Left ventricle myocardium superior (tissue), 1 donor: ENCODE data around the gene ARSI. TPM values are rescaled to one million over a fixed set of nuclear protein-coding genes. Genes with fewer than 3 reads are reported as not detected.

Experiments used
- ATAC-seq: fragments of 200-7000 bp; cut with Tn5 transposase; one replicate; pipeline ENCODE4 v1.9.1; 2020; ENCODE audit warnings: mild to moderate bottlenecking, moderate library complexity
- DNase-seq: peaks from one replicate; pipeline ENCODE4 v3.0.0-alpha.2; 2020
- intact Hi-C: fragments of 100-400 bp; cut with micrococcal nuclease; formaldehyde crosslinking; loops from one replicate; pipeline ENCODE4 v1.11.0; 2022
- long read RNA-seq: library from polyadenylated mRNA; unstranded; transcript quantifications from one replicate; pipeline ENCODE4 v2.0.0, GENCODE V29; 2021
- total RNA-seq: library from RNA; stranded (reverse); fragmentation: NEBNext Ultra II Directional; extraction: Animal tissue kit (Norgen Biotek cat#: 25700); gene quantifications from one replicate; pipeline ENCODE4 v1.2.1, GENCODE V29; 2021
- donor health status: DM: no; HTN: yes; CAD: no; lungs with severe emphysema.

Gene ARSI
- 0.25 TPM for total RNA-seq
- long read RNA-seq, partial matches to known transcripts = 0 of 1 reads
- long read RNA-seq, other reads (novel, unspliced or antisense) = 1 of 1 reads

DNA sequence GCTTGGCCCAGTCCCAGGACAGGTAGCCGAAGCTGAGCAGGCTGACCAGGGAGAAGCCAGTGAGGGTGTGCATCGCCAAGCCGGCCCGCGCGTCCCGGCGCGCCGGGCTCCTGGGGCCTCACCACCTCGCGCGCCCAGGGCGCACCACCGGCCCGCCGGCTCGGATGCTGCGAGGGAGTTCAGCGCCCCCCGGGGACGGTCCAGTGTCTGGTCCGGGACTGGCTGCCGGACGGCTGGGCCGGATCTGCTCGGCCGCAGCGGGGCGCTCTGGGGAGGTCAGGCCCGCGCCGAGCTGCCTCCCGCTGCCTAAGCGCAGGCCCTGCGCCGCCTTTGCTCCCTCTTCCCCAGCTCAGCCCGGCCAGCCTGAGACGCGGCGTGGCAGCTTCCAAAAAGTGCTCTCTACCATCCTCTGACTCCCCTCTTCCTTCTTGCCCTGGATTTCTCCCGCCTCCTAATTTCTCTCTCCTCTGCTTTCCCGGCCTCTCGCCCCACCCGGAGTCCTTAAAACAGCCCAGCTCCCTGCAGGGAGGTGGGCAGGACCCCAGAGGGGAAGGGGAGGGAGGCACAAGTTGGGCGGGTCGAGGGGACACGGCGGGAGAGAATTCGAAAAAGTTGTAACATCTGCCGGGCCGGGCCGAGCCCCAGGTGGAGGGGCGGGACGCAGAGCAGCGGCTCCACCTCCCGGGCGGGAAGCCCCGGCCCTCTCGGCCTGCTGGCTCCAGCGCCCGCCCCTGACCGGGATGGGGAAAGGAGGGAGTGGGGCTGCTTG, at the start of gene ARSI:
TSS of gene ARSI (minus strand) at position 605 of the 769 bp plus-strand sequence. CDS start at position 73, 532 bp downstream.
- intact Hi-C loops = no loop called here
- DNase-seq (peak; percentile 64), ATAC-seq (peak; percentile 82)

- DNase-seq (peak; percentile 71), ATAC-seq (peak; percentile 93)
- intact Hi-C loops = no loop called here
Observed at GRCh38 chr5:150350524-150351344, 48.0 kb upstream of the ARSI start.

GRCh38 chr5:150349681-150350275, 47.1 kb upstream of the ARSI start:
- ATAC-seq = no peak
- intact Hi-C loops = no loop called here
- no peak for DNase-seq

GRCh38 chr5:150347451-150347850, 44.7 kb upstream of the ARSI start:
- ATAC-seq = no peak
- DNase-seq = no peak
- intact Hi-C loops = no loop called here

DNA sequence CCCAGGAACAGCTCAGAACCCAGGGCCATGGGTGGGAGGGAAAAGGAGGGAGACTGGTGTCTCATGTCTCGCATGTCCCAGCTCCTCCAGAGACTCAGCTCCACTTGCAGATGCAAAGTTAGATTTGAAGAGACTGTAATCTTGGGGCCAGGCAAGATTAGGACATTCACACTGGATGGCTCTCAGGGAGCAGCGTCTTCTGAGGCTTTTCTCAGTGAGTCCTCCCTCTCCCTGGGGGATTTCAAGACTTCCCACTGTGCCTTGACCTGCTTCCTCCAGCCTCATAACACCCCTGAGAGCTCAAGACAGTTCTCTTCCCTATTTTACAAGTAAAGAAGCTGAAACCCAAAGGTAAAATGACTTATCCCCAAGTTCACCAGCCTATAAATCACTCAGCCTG, 44.3 kb upstream of the ARSI start:
- no peak for DNase-seq
- intact Hi-C loops = no loop called here
- ATAC-seq = no peak

- DNase-seq (no peak), ATAC-seq (no peak)
- intact Hi-C loops = no loop called here
Observed at GRCh38 chr5:150346592-150346991, 43.9 kb upstream of the ARSI start.

GRCh38 chr5:150345716-150346115, 43.0 kb upstream of the ARSI start:
- ATAC-seq (no peak), DNase-seq (no peak)
- intact Hi-C loops = no loop called here

DNA sequence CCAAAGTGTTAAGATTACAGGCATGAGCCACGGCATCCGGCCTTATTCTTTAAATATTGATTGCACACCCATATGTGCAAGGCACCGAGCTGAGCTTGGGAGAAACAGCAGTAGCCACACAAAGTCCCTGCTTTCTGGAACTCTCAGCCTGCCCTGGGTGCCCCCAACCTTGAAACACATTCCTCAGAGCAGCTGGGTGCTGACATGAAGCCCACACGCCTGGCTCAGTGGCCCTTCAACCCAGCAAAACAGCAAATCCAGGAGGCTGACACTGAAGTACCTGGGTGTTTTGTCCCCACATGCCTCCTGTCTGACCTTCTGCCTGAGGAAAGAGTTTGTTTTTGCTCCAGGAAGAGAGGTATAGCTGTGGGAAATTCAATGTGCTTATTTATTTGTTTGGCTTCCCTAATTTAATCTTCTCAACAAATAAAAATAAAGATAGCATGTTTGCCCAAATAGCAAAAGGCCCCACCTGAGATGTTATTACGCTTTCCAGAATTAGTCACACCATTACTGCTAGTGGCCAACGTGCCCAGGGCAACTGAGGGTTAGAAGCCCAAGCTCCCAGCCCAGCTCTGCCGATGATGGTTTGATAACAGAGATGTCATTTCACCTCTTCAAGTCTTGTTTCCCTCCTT, 41.4 kb upstream of the ARSI start:
- DNase-seq (no peak), ATAC-seq (no peak)
- intact Hi-C loops = no loop called here

GRCh38 chr5:150342583-150342982, 39.9 kb upstream of the ARSI start:
- no peak for ATAC-seq

DNA sequence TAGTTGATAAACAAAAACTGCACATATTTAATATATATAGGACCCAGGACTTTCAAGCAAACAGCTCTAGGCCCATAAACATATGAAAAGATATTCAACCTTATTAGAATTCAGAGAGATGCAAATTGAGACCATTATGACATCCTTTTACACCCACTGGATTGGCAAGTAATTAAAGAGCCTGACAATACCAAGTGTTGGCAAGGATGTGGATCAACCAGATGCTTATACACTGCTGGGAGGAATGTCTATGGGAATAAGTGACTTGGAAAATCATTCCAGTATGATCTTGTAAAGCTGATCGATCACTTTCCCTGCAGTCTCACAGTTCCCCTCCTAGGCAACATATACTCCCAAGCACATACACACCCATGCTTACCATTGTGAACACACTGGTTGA, 39.3 kb upstream of the ARSI start:
- ATAC-seq (no peak), DNase-seq (no peak)
- intact Hi-C loops = no loop called here

More at GRCh38 chr5:150342583-150342982, 39.9 kb upstream of the ARSI start:
- DNase-seq = no peak
- intact Hi-C loops = no loop called here

GRCh38 chr5:150341331-150341730, 38.6 kb upstream of the ARSI start:
- intact Hi-C loops = no loop called here
- no peak for DNase-seq
- no peak for ATAC-seq

DNA sequence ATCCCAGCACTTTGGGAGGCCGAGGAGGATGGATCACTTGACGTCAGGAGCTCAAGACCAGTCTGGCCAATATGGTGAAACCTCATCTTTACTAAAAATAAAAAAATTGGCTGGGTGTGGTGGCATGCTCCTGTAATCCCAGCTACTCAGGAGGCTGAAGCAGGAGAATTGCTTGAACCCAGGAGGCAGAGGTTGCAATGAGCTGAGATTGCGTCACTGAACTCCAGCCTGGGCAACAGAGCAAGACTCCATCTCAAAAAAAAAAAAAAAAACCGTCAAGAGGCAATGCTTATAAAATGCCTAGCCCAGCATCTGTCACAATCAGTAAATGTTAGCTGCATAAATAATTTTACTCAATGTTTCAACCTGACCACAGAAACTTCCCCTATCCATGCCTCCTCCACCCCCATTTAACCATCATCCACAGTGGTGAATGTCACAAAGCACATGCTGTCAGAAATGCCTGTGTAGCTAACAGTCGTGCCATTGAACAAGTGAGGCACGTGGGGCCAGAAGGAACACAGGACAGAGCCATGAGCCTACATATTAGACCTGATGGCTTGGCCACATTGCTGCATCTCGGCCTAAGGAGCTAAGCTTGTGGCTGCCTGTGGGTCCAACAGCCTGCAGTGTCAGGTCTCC, 38.0 kb upstream of the ARSI start:
- DNase-seq (no peak), ATAC-seq (no peak)
- intact Hi-C loops = no loop called here

DNA sequence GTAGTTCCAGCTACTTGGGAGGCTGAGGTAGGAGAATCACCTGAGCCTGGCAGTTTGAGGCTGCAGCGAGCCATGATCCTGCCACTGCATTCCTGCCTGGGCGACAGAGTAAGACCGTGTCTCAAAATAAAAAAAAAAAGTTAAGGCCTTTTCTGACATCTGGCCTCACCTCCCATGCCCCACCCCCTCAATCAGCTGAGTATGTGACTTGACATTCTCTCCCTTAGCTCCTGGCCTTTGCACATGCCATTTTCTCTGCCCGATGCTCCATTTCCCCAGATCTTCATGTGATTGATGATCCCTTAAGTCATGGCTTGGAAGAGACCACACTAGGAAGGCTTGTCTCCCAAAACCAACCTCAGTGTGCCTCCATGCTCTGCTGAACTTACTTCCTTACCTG, 37.1 kb upstream of the ARSI start:
- no peak for DNase-seq
- intact Hi-C loops = no loop called here

DNA sequence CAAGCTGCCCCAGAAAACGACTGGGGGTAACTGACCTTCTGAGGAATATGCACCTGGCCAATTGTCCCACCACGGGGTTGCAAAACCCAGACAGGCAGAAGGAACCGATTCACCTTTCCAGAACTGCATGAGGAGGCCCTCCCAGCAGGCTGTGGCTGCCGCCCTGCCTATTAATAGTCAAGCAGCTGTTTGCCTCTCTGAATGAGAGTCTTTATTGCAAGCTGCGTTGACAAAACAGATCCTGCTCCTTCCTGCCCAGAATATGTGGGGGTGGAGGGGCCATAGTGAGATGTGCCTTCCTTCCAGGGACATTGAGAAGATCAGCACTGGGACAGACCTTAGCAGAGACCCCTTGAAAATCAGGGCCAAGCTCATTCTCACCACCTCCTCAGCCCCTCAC, 36.5 kb upstream of the ARSI start:
- no peak for ATAC-seq
- DNase-seq = no peak
- intact Hi-C loops = no loop called here

More for the DNA sequence above, 37.1 kb upstream of the ARSI start:
- no peak for ATAC-seq

- no peak for DNase-seq
- intact Hi-C loops = no loop called here
Observed at GRCh38 chr5:150338546-150338945, 35.8 kb upstream of the ARSI start.

GRCh38 chr5:150335778-150336177, 33.1 kb upstream of the ARSI start:
- ATAC-seq = no peak
- no peak for DNase-seq
- intact Hi-C loops = no loop called here

More at GRCh38 chr5:150338546-150338945, 35.8 kb upstream of the ARSI start:
- no peak for ATAC-seq

DNA sequence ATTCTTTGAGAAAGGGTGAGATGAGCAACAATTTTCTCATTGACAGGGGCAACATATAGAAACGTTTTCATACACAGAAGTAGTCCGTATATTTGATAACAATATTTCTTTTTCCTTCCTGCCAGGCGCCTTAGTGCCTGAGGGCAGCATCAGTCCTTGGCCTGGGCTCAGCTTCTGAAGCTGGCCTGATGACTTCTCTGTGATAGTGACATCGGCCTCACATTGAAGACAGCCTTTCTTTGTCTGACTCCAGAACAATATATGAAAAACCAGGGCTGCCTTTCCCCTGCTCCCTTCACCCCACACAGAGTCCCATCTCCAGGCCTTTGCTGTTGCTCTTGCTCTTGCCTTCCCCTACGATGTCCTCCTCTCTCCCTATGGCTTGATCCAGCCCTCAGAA, 30.7 kb upstream of the ARSI start:
- ATAC-seq (no peak), DNase-seq (no peak)
- intact Hi-C loops = no loop called here

DNA sequence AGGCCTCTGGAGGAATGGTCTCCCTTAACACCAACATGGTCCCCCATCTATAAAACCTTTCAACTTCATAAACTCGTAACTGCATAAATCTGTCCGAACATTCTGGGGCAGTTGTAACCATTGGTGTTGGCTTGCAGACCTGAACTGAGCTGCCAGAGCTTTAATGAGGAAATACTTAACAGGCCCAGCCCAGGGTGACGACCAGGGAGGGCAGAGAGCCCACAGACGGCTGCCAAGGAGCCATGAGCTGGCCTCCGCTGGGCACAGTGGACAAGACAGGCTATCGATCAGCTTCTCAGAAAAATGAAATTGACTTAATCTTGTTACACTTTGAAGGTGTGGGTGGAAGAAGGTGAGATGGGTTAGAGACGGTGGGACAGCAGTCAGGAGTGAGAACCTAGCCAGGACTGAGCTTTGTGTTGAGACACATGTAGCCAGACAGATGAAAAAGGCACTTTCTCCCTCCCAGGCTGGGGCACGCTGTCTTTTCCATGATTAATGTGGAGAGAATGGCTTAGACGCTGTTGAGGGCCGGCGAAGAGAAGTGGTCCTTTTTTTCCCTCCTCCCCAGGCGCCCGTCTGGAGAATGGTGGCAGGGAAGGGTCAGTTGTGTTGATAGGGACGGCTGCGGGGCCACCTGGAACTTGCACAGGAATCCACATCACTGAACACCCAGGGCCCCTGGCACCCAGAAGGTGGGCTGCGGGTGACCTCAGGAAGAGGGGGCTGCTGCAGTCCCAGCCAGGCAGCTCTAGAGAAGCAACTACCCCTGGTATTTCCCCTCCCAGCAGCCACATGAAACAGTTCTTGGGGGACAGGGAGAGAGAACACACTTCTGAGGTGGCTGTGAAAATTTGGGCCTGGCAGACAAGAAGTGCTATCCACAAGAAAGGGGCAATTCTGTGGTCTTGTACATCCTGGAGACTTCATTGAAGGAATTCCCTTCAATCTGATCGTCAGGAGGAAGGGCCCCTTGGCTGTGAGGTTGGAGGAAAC, 27.5 kb upstream of the ARSI start:
- intact Hi-C loops = no loop called here
- DNase-seq (no peak), ATAC-seq (no peak)
